Breast epithelium (tissue), 3 donors: ENCODE measurements around the gene COL8A2.

Experiments
- CTCF ChIP-seq, 3 donors: fragments of 450-650 bp; IDR thresholded peaks; one replicate each; pipeline ENCODE4 v1.5.1; 2016 to 2017; ENCODE audit warnings: antibody characterized with exemption in 3 of 3, mild to moderate bottlenecking in 3 of 3, moderate library complexity in 3 of 3
- POLR2A ChIP-seq: fragments of 450-650 bp; IDR thresholded peaks from one replicate; pipeline ENCODE4 v1.6.1; 2016; ENCODE audit warnings: antibody characterized with exemption, mild to moderate bottlenecking, moderate library complexity

GRCh38 chr1:36087233-36088123 lies 37.5 kb downstream of the COL8A2 start:
- TF ChIP-seq CTCF (IDR thresholded peaks at IDR 0.05): no peak
- TF ChIP-seq POLR2A: no peak
